Esophagus squamous epithelium (tissue), 5 donors: ENCODE data around the gene AFG3L2. TPM values are rescaled to one million over a fixed set of nuclear protein-coding genes. Genes with fewer than 3 reads are reported as not detected.
A peak's percentile ranks its signal among the peaks of the same experiment; 100 is the strongest.
"Not testable (repeated sequence)": the region's sequence is repeated elsewhere in the genome, so short reads cannot be mapped to it uniquely, and the experiment has no call there.

Experiments
- DNase-seq: peaks from one replicate; lab custom pipeline; 2025; lab: John Stamatoyannopoulos, UW
- H3K27ac ChIP-seq, 4 donors: fragments of 200-600 bp; sonication (generic); one replicate each; pipeline ENCODE4 v1.5.1; 2016 to 2019; ENCODE audit warnings: mild to moderate bottlenecking in 1 of 4
- H3K27me3 ChIP-seq, 4 donors: fragments of 200-600 bp; sonication (generic); 1 replicate in 3 of 4; 2 replicates in 1 of 4; pipeline versions ENCODE4 v1.5.1 to v1.6.0; 2017 to 2021; ENCODE audit warnings: antibody characterized with exemption in 1 of 4
- H3K36me3 ChIP-seq, 3 donors: fragments of 200-600 bp; sonication (generic); one replicate each; pipeline ENCODE4 v1.5.1; 2016 to 2019
- H3K4me1 ChIP-seq, 3 donors: fragments of 200-600 bp; sonication (generic); one replicate each; pipeline ENCODE4 v1.5.1; 2017 to 2019
- H3K4me3 ChIP-seq, 4 donors: fragments of 200-600 bp; sonication (generic); 1 replicate in 3 of 4; 2 replicates in 1 of 4; pipeline ENCODE4 v1.5.1; 2016 to 2019; ENCODE audit warnings: mild to moderate bottlenecking in 2 of 4, moderate library complexity in 1 of 4
- H3K9me3 ChIP-seq, 3 donors: fragments of 200-600 bp; sonication (generic); one replicate each; pipeline ENCODE4 v1.5.1; 2016 to 2019
- POLR2A ChIP-seq, 4 donors: fragments of 450-650 bp; IDR thresholded peaks; one replicate each; pipeline ENCODE4 v1.6.1; 2017; ENCODE audit warnings: antibody characterized with exemption in 4 of 4, mild to moderate bottlenecking in 4 of 4, moderate library complexity in 3 of 4
- WGBS, 2 donors: methylation state at CpG; one replicate each; pipeline ENCODE4 v1.1.5; 2018; 5-methylcytosine and 5-hydroxymethylcytosine counted together
- intact Hi-C: fragments of 100-400 bp; cut with DNase I; formaldehyde crosslinking; loops from one replicate; pipeline ENCODE4 v1.15.0; 2022
- total RNA-seq, 4 donors: library from RNA; depleted of rRNA; stranded (reverse); fragments of >200 nt; gene quantifications; one replicate each; pipeline ENCODE4 v1.1.0, GENCODE V29; 2016
- TF ChIP-seq, protein P1 (sequence below), 6 experiments: fragments of 450-650 bp in 4 of 6; fragments of 200-600 bp in 2 of 6; sonication (generic) in 2 of 6; IDR thresholded peaks; one replicate each; pipeline ENCODE4 v1.5.1; 2016 to 2019; ENCODE audit warnings: antibody characterized with exemption in 6 of 6, mild to moderate bottlenecking in 4 of 6, moderate library complexity in 4 of 6
- donor health status: DM: yes; HTN: yes; CAD: no.

Gene AFG3L2
- total RNA-seq, 4 donors from 2014 or later, result 41.5 to 62.9 (median 58.1) TPM

DNA sequence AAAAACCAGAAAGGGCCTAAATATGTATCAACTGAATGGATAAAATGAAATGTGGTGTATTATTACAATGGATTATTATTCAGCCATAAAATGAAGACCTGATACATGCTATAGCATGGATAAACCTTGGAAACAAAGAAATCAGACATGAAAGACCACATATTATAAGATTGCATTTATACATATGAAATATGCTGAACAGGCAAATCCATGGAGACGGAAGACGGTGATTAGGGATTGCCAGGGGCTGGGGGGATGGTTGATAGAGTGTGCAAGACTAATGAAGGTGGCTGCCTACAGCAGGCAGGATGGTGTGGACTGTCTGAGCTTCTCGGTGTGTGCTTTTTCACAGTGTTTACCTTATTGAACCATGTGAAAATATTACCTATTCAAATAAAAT is 11.4 kb upstream of the AFG3L2 start:
- intact Hi-C loops, result no loop called here
- no peak for DNase-seq
- no peak overlapping the region for H3K27ac ChIP-seq
- no peak overlapping the region for H3K4me3 ChIP-seq
- no peaks in the 10 kb centered on the region for H3K27me3 ChIP-seq
- no peaks in the 10 kb centered on the region for H3K9me3 ChIP-seq
- no peaks in the 10 kb centered on the region for H3K4me1 ChIP-seq
- WGBS, 2 donors, result 74 to 83% methylated on average over 3 of the region's 3 CpGs
- no peak for TF ChIP-seq POLR2A (IDR thresholded peaks at IDR 0.05)
- TF ChIP-seq, protein P1, sequence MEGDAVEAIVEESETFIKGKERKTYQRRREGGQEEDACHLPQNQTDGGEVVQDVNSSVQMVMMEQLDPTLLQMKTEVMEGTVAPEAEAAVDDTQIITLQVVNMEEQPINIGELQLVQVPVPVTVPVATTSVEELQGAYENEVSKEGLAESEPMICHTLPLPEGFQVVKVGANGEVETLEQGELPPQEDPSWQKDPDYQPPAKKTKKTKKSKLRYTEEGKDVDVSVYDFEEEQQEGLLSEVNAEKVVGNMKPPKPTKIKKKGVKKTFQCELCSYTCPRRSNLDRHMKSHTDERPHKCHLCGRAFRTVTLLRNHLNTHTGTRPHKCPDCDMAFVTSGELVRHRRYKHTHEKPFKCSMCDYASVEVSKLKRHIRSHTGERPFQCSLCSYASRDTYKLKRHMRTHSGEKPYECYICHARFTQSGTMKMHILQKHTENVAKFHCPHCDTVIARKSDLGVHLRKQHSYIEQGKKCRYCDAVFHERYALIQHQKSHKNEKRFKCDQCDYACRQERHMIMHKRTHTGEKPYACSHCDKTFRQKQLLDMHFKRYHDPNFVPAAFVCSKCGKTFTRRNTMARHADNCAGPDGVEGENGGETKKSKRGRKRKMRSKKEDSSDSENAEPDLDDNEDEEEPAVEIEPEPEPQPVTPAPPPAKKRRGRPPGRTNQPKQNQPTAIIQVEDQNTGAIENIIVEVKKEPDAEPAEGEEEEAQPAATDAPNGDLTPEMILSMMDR (IDR thresholded peaks at IDR 0.05), result no peak
- no peaks in the 10 kb centered on the region for H3K36me3 ChIP-seq

DNA sequence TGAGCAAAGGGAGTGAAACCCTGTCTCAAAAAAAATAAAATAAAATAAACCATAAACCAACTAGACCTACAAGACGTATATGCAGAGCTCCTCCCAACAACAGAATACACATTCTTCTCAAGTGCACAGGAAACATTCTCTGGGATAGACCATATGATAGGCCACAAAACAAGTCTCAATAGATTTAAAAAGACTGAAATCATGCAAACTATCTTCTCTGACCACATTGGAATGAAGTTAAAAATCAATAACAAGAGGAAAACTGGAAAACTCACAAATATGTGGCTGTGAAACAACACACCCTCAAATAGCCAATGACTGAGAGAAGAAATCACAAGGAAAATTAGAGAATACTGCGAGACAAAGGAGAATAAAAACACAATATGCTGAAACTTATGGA is 7.2 kb upstream of the AFG3L2 start:
- Histone ChIP-seq H3K27ac (no peak overlapping the region), H3K36me3 (no peaks in the 10 kb centered on the region), H3K4me3 (no peak overlapping the region), H3K9me3 (no peaks in the 10 kb centered on the region), H3K4me1 (no peaks in the 10 kb centered on the region), H3K27me3 (no peaks in the 10 kb centered on the region)
- intact Hi-C loops, result no loop called here
- TF ChIP-seq, protein P1 (IDR thresholded peaks at IDR 0.05), result no peak
- no peak for TF ChIP-seq POLR2A (IDR thresholded peaks at IDR 0.05)
- no peak for DNase-seq
- 65 to 77% methylated on average over 2 of the region's 2 CpGs for WGBS, 2 donors

DNA sequence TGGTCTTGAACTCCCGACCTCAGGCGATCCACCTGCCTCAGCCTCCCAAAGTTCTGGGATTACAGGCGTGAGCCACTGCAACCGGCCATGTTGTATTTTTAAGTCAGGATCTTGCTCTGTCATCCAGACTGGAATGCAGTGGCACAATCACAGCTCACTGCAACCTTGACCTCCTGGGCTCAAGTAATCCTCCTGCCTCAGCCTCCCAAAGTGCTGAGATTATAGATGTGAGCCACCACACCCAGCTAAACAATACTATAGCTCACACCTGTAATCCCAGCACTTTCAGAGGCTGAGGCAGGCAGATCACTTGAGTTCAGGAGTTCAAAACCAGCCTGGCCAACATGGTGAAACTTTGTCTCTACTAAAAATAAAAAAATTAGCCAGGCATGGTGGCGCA is 6.7 kb upstream of the AFG3L2 start:
- DNase-seq, H3K4me1 ChIP-seq, H3K4me3 ChIP-seq, H3K9me3 ChIP-seq, intact Hi-C loops, H3K27ac ChIP-seq, H3K36me3 ChIP-seq, H3K27me3 ChIP-seq: not testable (repeated sequence)
- 73 to 87% methylated on average over 3 to 4 of the region's 5 CpGs for WGBS, 2 donors

DNA sequence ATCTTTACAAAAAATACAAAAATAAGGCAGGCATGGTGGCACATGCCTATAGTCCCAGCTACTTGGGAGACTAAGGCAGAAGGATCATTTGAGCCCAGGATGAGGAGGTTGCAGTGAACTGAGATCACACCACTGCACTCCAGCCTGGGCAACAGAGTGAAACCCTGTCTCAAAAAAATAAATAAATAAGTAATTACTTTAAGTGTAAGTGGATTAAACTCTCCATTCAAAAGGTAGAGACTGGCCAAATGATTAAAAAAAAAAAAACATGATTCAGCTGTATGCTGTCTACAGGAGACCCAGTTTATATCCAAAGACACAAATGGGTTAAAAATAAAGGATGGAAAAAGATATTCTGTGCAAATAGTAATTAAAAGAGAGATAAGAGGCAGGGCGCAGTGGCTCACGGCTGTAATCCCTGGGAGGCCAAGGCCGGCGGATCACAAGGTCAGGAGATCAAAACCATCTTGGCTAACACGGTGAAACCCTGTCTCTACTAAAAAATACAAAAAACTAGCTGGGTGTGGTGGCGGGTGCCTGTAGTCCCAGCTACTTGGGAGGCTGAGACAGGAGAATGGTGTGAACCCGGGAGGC is 5.3 kb upstream of the AFG3L2 start:
- H3K9me3 ChIP-seq, H3K27me3 ChIP-seq, H3K4me1 ChIP-seq, DNase-seq, H3K36me3 ChIP-seq, H3K27ac ChIP-seq, H3K4me3 ChIP-seq, intact Hi-C loops: not testable (repeated sequence)
- WGBS, 2 donors, result 90 to 96% methylated on average over 7 of the region's 7 CpGs

DNA sequence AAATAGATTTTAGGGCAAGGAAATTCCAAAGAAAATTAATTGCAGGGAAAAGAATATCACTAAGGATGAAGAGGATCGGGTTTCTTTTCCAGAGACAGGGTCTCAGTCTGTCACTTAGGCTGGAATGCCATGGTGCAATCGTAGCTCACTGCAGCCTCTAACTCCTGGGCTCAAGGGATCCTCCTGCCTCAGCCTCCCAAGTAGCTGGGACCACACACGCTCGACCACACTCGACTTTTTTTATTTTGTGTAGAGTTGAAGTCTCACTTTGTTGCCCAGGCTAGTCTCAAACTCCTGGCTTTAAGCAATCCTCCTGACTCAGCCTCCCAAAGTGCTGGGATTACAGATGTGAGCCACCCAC is 1.2 kb upstream of the AFG3L2 start:
- Histone ChIP-seq H3K4me1 (peaks cover 13 to 42% (median 22%) of the 10 kb centered on the region in 3 donors), H3K4me3 (peak overlapping the region in 3 of 4 donors; percentile 72 to 98 (median 89)), H3K27ac (peak overlapping the region in 3 of 4 donors; percentile 96 to 100 (median 98))
- 72 to 86% methylated on average over 5 of the region's 5 CpGs for WGBS, 2 donors
- DNase-seq, H3K9me3 ChIP-seq, H3K36me3 ChIP-seq, H3K27me3 ChIP-seq, intact Hi-C loops: not testable (repeated sequence)

DNA sequence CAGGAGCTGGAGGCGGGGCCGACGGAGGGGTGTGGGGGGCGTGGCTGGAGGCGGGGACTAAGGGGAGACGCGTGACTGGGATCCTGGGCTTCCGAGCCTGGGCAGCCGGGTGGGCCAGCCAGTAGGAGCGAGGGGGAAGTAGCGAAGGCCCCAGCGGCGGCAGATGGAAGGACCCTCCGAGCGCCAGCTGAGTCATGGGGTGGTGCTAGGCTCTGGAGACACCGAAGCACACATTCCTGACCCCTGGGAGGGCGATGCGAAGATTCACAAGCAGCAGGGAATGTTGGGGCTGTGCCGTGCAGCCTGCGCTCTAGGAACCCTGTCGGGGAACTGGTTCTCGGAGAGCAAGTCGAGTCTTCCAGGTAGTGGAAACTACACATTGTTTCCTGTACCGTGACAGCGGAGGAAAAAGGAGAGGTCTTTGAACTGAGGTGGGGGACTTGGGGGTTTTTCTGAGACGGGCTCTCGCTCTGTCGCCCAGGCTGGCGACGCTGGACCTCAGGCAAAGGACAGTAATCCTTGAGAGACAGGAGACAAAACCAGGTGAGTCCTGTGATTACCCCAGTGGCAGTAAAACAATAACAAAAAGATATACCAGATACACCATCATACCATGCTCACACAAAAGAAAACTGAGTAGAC is 650 bp upstream of the AFG3L2 start:
- 1 to 2% methylated on average over 19 to 28 of the region's 30 CpGs for WGBS, 2 donors
- TF ChIP-seq POLR2A (IDR thresholded peaks at IDR 0.05), result peak in 3 of 4 donors; percentile 29 to 54 (median 48)
- TF ChIP-seq, protein P1 (IDR thresholded peaks at IDR 0.05), result peak in 3 of 6 experiments; percentile 9 to 44 (median 20)
- H3K4me1 ChIP-seq, result peaks cover 13 to 44% (median 24%) of the 10 kb centered on the region in 3 donors

More for the DNA sequence above, 650 bp upstream of the AFG3L2 start:
- Histone ChIP-seq H3K9me3 (no peaks in the 10 kb centered on the region), H3K27me3 (no peaks in the 10 kb centered on the region), H3K27ac (peak overlapping the region; percentile 93 to 100 (median 97)), H3K36me3 (no peaks in the 10 kb centered on the region), H3K4me3 (peak overlapping the region; percentile 62 to 98 (median 80))
- intact Hi-C loops, result no loop called here
- DNase-seq, result no peak
